Measurements from ENCODE around the gene B4GALT2. TPM values are rescaled to one million over a fixed set of nuclear protein-coding genes. Genes with fewer than 3 reads are reported as not detected.

Gene B4GALT2
- total RNA-seq, 2 experiments from 2014 or later: 13.0 to 15.5 TPM

DNA sequence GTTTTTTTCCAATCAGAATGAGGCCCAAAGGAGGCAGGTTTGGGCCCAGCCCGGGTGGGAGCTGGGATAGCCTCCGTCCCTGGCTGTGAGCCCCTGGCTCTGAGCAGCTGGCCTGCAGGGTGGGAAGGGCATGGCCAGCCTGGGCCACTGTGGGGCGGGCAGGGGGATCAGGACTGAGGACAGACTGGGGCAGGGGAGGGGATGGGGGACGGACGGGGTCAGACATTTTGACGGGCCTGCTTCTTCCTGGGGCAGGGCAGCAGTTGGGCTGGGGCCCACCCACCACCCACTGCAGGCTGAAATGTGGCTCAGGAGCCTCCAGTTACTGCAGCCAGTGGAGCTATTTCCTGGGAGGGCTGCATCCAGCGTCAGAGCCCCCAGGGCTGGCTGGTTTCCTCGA, 54.7 kb downstream of the B4GALT2 start:
- POLR2A ChIA-PET: no interaction called here

DNA sequence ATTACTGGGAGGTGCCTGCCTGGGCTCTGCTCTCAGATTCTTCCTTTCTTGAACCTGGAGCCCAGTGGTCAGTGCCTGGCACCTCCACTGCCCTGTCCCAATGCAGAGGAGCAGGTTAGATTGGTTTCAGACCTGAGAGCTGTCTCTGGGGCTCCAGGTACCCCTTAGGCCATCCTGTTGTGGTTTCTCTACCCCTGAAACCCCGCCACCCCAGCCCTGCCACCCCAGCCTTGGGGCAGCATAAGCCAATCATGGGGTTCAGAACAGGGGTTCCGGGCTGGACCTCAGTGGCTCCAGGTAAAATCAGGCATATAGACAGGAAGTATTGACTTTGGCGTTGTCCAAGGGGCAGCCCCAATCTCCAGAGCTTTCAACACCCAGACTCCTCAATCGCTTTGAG, 55.4 kb downstream of the B4GALT2 start:
- no peak for DNase-seq
- Mint-ChIP-seq H3K36me3 (ENCODE audit: low read depth) (no peaks in the 10 kb centered on the region), H3K27ac (no peak overlapping the region), H3K4me1 (peaks cover 20% of the 10 kb centered on the region), H3K9me3 (no peaks in the 10 kb centered on the region), H3K27me3 (no peaks in the 10 kb centered on the region), H3K4me3 (no peak overlapping the region)
- ChIA-PET POLR2A (no interaction called here), CTCF (interaction anchor here (1.7 to 4.6 kb wide), 4 partner anchors 13 to 100 kb away, joined by 4 to 74 read pairs (median 30); no protein-coding TSS in a partner anchor)

More for the DNA sequence above, 54.7 kb downstream of the B4GALT2 start:
- H3K9me3 Mint-ChIP-seq: no peaks in the 10 kb centered on the region
- CTCF ChIA-PET: interaction anchor here (3.0 to 4.3 kb wide), 2 partner anchors 14 to 99 kb away, joined by 9 to 16 read pairs; no protein-coding TSS in a partner anchor
- H3K36me3 Mint-ChIP-seq (ENCODE audit: low read depth): no peaks in the 10 kb centered on the region
- no peak overlapping the region for H3K4me3 Mint-ChIP-seq
- no peaks in the 10 kb centered on the region for H3K27me3 Mint-ChIP-seq
- H3K4me1 Mint-ChIP-seq: peaks cover 27% of the 10 kb centered on the region
- no peak for DNase-seq
- no peak overlapping the region for H3K27ac Mint-ChIP-seq

DNA sequence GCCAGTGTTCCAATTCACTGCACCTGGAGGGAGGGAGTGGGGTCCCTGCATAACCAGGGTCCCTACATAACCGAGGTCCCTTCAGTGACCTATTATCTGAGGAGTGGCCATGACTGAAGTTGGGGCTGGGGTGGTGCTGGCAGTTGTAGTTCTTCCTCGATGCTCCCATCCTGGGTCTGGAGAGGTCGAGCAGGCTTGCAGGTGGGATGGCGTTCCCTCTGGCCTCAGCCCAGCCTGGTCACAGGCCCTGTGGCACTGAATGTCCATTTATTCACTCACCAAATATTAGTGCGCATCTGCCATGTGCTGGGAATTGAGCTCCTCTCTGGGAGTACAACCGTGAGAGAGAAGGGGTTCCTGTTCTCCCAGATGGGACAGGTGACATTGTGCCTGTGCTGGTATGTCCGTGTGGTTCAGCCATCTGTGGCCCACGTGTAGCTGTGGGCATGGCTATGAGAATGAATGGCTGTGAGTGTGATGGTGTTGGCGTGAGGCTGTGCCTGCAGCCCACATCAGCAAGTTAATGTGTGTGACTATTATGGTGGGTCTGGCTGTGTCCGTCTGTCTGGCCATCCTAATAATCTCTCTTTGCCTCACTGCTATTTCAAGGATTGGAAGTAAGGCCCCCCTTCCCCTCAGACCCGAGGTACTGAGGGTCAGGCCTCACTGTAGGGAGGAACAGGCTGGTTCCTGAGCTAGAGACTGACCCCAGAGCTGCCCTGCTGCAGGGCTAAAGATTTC, 56.1 kb downstream of the B4GALT2 start:
- ChIA-PET CTCF (interaction anchor here (1.1 to 4.6 kb wide), 8 partner anchors 8 to 271 kb away, joined by 3 to 74 read pairs (median 9); no protein-coding TSS in a partner anchor), POLR2A (no interaction called here)
- Mint-ChIP-seq H3K9me3 (no peaks in the 10 kb centered on the region), H3K27me3 (peaks cover 4% of the 10 kb centered on the region), H3K27ac (no peak overlapping the region), H3K4me1 (peaks cover 16% of the 10 kb centered on the region), H3K4me3 (no peak overlapping the region), H3K36me3 (ENCODE audit: low read depth) (no peaks in the 10 kb centered on the region)
- DNase-seq: no peak

DNA sequence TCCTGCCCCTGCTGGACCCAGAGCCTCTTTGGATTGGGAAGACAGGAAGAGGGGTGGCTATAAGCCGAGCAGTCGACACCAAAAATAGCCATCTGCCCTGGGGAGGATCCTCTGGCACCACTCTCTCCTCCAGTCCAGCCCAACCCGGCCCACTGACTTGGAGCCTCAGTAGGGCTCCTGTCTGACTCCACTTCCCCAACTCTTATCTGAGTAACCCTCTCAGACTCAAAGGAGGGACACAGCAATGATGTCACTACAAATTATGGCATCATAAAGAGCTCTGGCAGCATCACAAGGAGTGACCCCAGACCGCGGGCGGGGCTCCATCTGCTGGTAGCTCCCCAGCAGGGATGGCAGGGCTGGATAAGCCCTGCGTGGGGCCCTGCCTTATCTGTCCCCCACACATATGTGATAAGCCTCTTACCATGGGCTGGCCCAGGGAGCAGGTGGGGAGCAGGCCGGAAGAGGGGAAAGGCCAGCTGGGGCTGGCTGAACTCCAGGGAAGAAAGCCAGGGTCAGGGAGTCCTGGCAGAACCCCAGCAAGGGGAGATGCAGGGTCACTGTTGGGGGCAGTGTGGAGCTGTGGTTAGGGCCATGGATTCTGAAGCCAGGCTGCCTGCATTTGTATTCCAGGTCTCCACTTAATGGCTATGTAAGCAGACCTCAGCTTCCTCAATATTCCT, 56.9 kb downstream of the B4GALT2 start:
- Mint-ChIP-seq H3K4me1 (peaks cover 16% of the 10 kb centered on the region), H3K4me3 (no peak overlapping the region), H3K27me3 (peaks cover 5% of the 10 kb centered on the region), H3K36me3 (ENCODE audit: low read depth) (no peaks in the 10 kb centered on the region), H3K27ac (no peak overlapping the region), H3K9me3 (no peaks in the 10 kb centered on the region)
- DNase-seq: no peak
- ChIA-PET CTCF (interaction anchor here (1.1 to 4.6 kb wide), 11 partner anchors 9 to 272 kb away, joined by 3 to 74 read pairs (median 9); no protein-coding TSS in a partner anchor), POLR2A (no interaction called here)

- Mint-ChIP-seq H3K27ac (no peak overlapping the region), H3K36me3 (ENCODE audit: low read depth) (no peaks in the 10 kb centered on the region), H3K4me3 (no peak overlapping the region), H3K4me1 (peaks cover 15% of the 10 kb centered on the region), H3K27me3 (peaks cover 7% of the 10 kb centered on the region), H3K9me3 (no peaks in the 10 kb centered on the region)
- POLR2A ChIA-PET: interaction anchor here (1.0 kb wide), 1 partner anchor 62 kb away, joined by 3 read pairs; the partner anchor contains the start of gene ATP6V0B
- peak; percentile 71 for DNase-seq
- CTCF ChIA-PET: interaction anchor here (0.6 to 4.6 kb wide), 16 partner anchors 9 to 845 kb away, joined by 3 to 74 read pairs (median 6); no protein-coding TSS in a partner anchor
Measured at GRCh38 chr1:44036409-44037139, 57.6 kb downstream of the B4GALT2 start.

DNA sequence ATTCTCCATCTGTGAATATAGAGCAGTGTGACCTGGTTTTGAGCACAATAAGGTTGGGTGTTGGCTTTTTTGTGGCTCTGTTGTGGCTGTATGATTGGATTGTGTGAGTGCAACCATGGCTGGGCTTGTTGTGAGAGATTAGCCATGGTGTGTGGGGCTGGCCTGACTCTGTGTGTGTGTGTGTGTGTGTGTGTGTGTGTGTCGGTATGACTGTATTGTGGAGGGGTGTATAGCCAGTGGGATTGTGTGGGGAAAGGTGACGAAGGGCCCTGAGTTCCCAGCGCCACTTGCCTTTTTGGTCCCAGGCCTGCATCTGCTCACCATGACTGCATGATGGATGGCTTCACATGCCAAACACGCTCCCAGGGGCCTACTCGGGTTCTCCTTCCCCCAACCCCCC, 58.1 kb downstream of the B4GALT2 start:
- DNase-seq: no peak
- Mint-ChIP-seq H3K4me3 (no peak overlapping the region), H3K36me3 (ENCODE audit: low read depth) (no peaks in the 10 kb centered on the region), H3K27ac (no peak overlapping the region), H3K27me3 (peaks cover 7% of the 10 kb centered on the region), H3K9me3 (no peaks in the 10 kb centered on the region), H3K4me1 (peaks cover 9% of the 10 kb centered on the region)
- CTCF ChIA-PET: interaction anchor here (0.6 to 4.6 kb wide), 12 partner anchors 10 to 627 kb away, joined by 3 to 74 read pairs (median 7); no protein-coding TSS in a partner anchor
- POLR2A ChIA-PET: interaction anchor here (1.0 kb wide), 1 partner anchor 62 kb away, joined by 3 read pairs; the partner anchor contains the start of gene ATP6V0B

DNA sequence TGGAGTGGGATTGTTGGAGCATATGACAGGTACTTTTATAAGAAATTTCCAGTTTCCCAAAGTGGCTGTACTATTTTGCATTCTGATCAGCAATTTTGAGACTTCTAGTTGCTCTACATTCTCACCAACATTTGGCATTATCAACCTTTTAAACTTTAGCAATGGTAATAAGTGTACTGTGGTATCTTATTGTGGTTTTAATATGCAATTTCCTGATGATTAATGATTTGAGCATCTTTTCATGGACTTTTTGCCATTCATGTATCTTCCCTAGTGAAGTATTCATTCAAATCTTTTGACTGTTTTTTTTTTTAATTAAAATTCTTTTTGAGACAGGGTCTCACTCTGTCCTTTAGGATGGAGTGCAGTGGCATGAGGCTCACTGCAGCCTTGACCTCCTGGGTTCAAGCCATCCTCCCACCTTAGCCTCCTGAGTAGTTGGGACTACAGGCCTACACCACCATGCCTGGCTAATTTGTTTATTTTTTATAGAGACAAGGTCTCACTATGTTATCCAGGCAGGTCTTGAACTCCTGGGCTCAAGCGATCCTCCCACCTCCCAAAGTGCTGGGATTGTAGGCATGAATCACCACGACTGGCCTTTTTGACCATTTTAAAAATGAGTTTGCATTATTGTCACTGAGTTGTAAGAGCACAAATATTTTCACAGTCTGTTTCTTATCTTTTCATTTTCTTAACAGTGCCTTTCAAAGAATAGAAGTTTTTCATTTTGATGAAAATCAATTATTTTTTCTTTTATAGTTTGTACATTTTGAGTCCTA, 60.1 kb downstream of the B4GALT2 start:
- ChIA-PET CTCF (interaction anchor here (1.5 to 2.8 kb wide), 2 partner anchors 33 to 46 kb away, joined by 3 to 19 read pairs; no protein-coding TSS in a partner anchor), POLR2A (no interaction called here)
- no peak for DNase-seq
- no peaks in the 10 kb centered on the region for H3K36me3 Mint-ChIP-seq (ENCODE audit: low read depth)
- peaks cover 1% of the 10 kb centered on the region for H3K4me1 Mint-ChIP-seq
- H3K4me3 Mint-ChIP-seq: no peak overlapping the region
- H3K27ac Mint-ChIP-seq: no peak overlapping the region
- peaks cover 12% of the 10 kb centered on the region for H3K27me3 Mint-ChIP-seq
- no peaks in the 10 kb centered on the region for H3K9me3 Mint-ChIP-seq

- no peak overlapping the region for H3K27ac Mint-ChIP-seq
- no peaks in the 10 kb centered on the region for H3K9me3 Mint-ChIP-seq
- no peaks in the 10 kb centered on the region for H3K36me3 Mint-ChIP-seq (ENCODE audit: low read depth)
- H3K4me1 Mint-ChIP-seq: peaks cover 1% of the 10 kb centered on the region
- H3K4me3 Mint-ChIP-seq: no peak overlapping the region
- no peak for DNase-seq
- H3K27me3 Mint-ChIP-seq: peaks cover 17% of the 10 kb centered on the region
- ChIA-PET POLR2A (no interaction called here), CTCF (interaction anchor here (1.5 to 2.8 kb wide), 2 partner anchors 35 to 47 kb away, joined by 3 to 19 read pairs; no protein-coding TSS in a partner anchor)
Measured at GRCh38 chr1:44040418-44040817, 61.4 kb downstream of the B4GALT2 start.

Other genes starting within 250 kb of the B4GALT2 start
- gene ARTN, start 45.4 kb upstream of the B4GALT2 start, total RNA-seq: under 1 TPM; 0.20 to 0.23 TPM
- gene IPO13, start 32.3 kb upstream of the B4GALT2 start, total RNA-seq: 10 to 100 TPM; 21.5 to 23.5 TPM
- gene DPH2, start 9.2 kb upstream of the B4GALT2 start, total RNA-seq: 10 to 100 TPM; 18.0 to 19.2 TPM
- gene ATP6V0B, start 4.2 kb upstream of the B4GALT2 start, total RNA-seq: 100 to 1,000 TPM; 121 TPM
- gene CCDC24, start 12.4 kb downstream of the B4GALT2 start, total RNA-seq: 1 to 10 TPM; 1.8 to 2.2 TPM
- 1 to 10 TPM; 4.8 to 5.7 TPM for gene SLC6A9, start 52.3 kb downstream of the B4GALT2 start, total RNA-seq
- gene KLF17, start 139.6 kb downstream of the B4GALT2 start, total RNA-seq: not detected
- not detected for gene KLF18, start 162.4 kb downstream of the B4GALT2 start, total RNA-seq
- gene DMAP1, start 234.3 kb downstream of the B4GALT2 start, total RNA-seq: 10 to 100 TPM; 39.6 to 40.2 TPM

All from activated CD4-positive, alpha-beta memory T cell treated with anti-CD3 and anti-CD28 coated beads, Interleukin-2, amount 10 ng/mL, durations not matched to agents 7 days and 5 days (primary cell).